ENCODE measurements around the gene CDH5. TPM values are rescaled to one million over a fixed set of nuclear protein-coding genes. Genes with fewer than 3 reads are reported as not detected.

Gene CDH5
- total and polyA plus RNA-seq, 2 donors = 7.5 to 12.0 TPM

- Histone ChIP-seq H3K27ac (ENCODE audit: low read depth in 1 of 2, low read length in 1 of 2) (no peak overlapping the region), H3K4me3 (ENCODE audit: low read length in 2 of 2) (no peak overlapping the region), H3K4me1 (ENCODE audit: control insufficient read depth in 2 of 2, insufficient read depth in 2 of 2, low read length in 2 of 2) (no peaks in the 10 kb centered on the region), H3K9me3 (ENCODE audit: control insufficient read depth in 2 of 2, insufficient read depth in 1 of 2, low read length in 1 of 2) (no peaks in the 10 kb centered on the region), H3K27me3 (ENCODE audit: control insufficient read depth in 2 of 2, insufficient read depth in 1 of 2, low read length in 1 of 2) (peaks cover 0 to 2% of the 10 kb centered on the region in 2 donors), H3K36me3 (ENCODE audit: control insufficient read depth in 2 of 2, insufficient read depth in 2 of 2, low read length in 1 of 2) (no peaks in the 10 kb centered on the region)
- WGBS = 94% methylated on average over 18 of the region's 18 CpGs
- no peak for DNase-seq (ENCODE audit: low read depth in 6 of 9, low spot score in 9 of 9)
Observed at GRCh38 chr16:66378741-66379570, 12.5 kb downstream of the CDH5 start.

- H3K36me3 ChIP-seq (ENCODE audit: control insufficient read depth in 2 of 2, insufficient read depth in 2 of 2, low read length in 1 of 2) = no peaks in the 10 kb centered on the region
- no peak overlapping the region for H3K27ac ChIP-seq (ENCODE audit: low read depth in 1 of 2, low read length in 1 of 2)
- no peak for DNase-seq (ENCODE audit: low read depth in 6 of 9, low spot score in 9 of 9)
- no peaks in the 10 kb centered on the region for H3K9me3 ChIP-seq (ENCODE audit: control insufficient read depth in 2 of 2, insufficient read depth in 1 of 2, low read length in 1 of 2)
- H3K4me3 ChIP-seq (ENCODE audit: low read length in 2 of 2) = no peak overlapping the region
- whole genome bisulfite sequencing = 92% methylated on average over 3 of the region's 3 CpGs
- no peaks in the 10 kb centered on the region for H3K27me3 ChIP-seq (ENCODE audit: control insufficient read depth in 2 of 2, insufficient read depth in 1 of 2, low read length in 1 of 2)
- no peaks in the 10 kb centered on the region for H3K4me1 ChIP-seq (ENCODE audit: control insufficient read depth in 2 of 2, insufficient read depth in 2 of 2, low read length in 2 of 2)
Observed at GRCh38 chr16:66379571-66379941, 13.1 kb downstream of the CDH5 start.

DNA sequence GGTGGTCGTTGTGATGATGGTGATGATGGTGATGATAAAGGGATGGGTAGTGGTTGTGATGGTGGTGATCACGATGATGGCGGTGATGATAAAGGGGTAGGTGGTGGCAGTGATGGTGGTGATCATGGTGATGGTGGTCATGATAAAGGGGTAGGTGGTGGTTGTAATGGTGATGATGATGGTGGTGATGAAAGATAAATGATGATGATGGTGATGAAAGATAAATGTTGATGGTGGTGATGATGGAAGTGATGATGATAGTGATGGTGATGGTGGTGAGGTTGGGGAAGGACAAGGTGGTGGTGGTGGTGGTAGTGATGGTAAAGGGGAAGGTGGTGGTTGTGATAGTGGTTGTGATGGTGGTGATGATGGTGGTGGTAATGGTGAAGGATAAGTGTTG, 13.9 kb downstream of the CDH5 start:
- no peaks in the 10 kb centered on the region for H3K4me1 ChIP-seq (ENCODE audit: control insufficient read depth in 2 of 2, insufficient read depth in 2 of 2, low read length in 2 of 2)
- H3K4me3 ChIP-seq (ENCODE audit: low read length in 2 of 2) = no peak overlapping the region
- H3K9me3 ChIP-seq (ENCODE audit: control insufficient read depth in 2 of 2, insufficient read depth in 1 of 2, low read length in 1 of 2) = no peaks in the 10 kb centered on the region
- WGBS = 60% methylated on average over 3 of the region's 3 CpGs
- no peaks in the 10 kb centered on the region for H3K36me3 ChIP-seq (ENCODE audit: control insufficient read depth in 2 of 2, insufficient read depth in 2 of 2, low read length in 1 of 2)
- no peak for DNase-seq (ENCODE audit: low read depth in 6 of 9, low spot score in 9 of 9)
- H3K27me3 ChIP-seq (ENCODE audit: control insufficient read depth in 2 of 2, insufficient read depth in 1 of 2, low read length in 1 of 2) = no peaks in the 10 kb centered on the region
- H3K27ac ChIP-seq (ENCODE audit: low read depth in 1 of 2, low read length in 1 of 2) = no peak overlapping the region

DNA sequence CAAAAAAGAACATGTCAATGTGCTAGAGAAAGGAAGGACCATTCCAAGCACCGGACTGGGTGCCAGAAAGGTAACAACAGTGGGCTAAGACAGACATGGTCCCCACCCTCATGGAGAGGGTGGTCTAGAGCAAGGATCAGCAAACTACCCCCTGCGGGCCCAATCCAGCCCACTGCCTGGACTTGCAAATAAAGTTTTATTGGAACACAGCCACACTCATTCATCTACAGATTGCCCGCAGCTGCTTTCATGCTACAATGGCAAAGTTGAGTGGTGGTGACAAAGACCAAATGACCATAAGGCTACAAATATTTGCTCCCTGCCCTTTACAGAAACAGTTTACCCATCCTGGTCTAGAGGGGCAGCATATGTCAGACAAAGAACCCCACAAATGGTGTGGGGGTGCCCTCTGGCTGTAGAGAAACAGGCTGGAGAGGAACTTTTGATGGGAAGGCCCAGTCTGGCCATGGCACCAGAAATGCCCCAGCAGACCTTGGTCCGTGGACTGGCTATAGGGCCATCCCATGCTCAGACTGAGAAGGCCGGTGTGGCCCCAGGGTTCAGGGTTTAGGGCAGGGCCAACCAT, 15.2 kb downstream of the CDH5 start:
- 57% methylated on average over 5 of the region's 5 CpGs for WGBS

GRCh38 chr16:66382171-66382965, 15.9 kb downstream of the CDH5 start:
- Histone ChIP-seq H3K9me3 (ENCODE audit: control insufficient read depth in 2 of 2, insufficient read depth in 1 of 2, low read length in 1 of 2) (no peaks in the 10 kb centered on the region), H3K4me1 (ENCODE audit: control insufficient read depth in 2 of 2, insufficient read depth in 2 of 2, low read length in 2 of 2) (no peaks in the 10 kb centered on the region), H3K27me3 (ENCODE audit: control insufficient read depth in 2 of 2, insufficient read depth in 1 of 2, low read length in 1 of 2) (no peaks in the 10 kb centered on the region), H3K4me3 (ENCODE audit: low read length in 2 of 2) (no peak overlapping the region), H3K36me3 (ENCODE audit: control insufficient read depth in 2 of 2, insufficient read depth in 2 of 2, low read length in 1 of 2) (no peaks in the 10 kb centered on the region), H3K27ac (ENCODE audit: low read depth in 1 of 2, low read length in 1 of 2) (peak overlapping the region in 1 of 2 donors; percentile 37)
- 94% methylated on average over 13 of the region's 13 CpGs for WGBS
- no peak for DNase-seq (ENCODE audit: low read depth in 6 of 9, low spot score in 9 of 9)

More for the DNA sequence above, 15.2 kb downstream of the CDH5 start:
- DNase-seq (ENCODE audit: low read depth in 6 of 9, low spot score in 9 of 9) = no peak
- Histone ChIP-seq H3K27ac (ENCODE audit: low read depth in 1 of 2, low read length in 1 of 2) (peak overlapping the region in 1 of 2 donors; percentile 37), H3K27me3 (ENCODE audit: control insufficient read depth in 2 of 2, insufficient read depth in 1 of 2, low read length in 1 of 2) (no peaks in the 10 kb centered on the region), H3K4me3 (ENCODE audit: low read length in 2 of 2) (no peak overlapping the region), H3K4me1 (ENCODE audit: control insufficient read depth in 2 of 2, insufficient read depth in 2 of 2, low read length in 2 of 2) (no peaks in the 10 kb centered on the region), H3K9me3 (ENCODE audit: control insufficient read depth in 2 of 2, insufficient read depth in 1 of 2, low read length in 1 of 2) (no peaks in the 10 kb centered on the region), H3K36me3 (ENCODE audit: control insufficient read depth in 2 of 2, insufficient read depth in 2 of 2, low read length in 1 of 2) (no peaks in the 10 kb centered on the region)

GRCh38 chr16:66382966-66383299, 16.4 kb downstream of the CDH5 start:
- H3K9me3 ChIP-seq (ENCODE audit: control insufficient read depth in 2 of 2, insufficient read depth in 1 of 2, low read length in 1 of 2) = no peaks in the 10 kb centered on the region
- H3K4me3 ChIP-seq (ENCODE audit: low read length in 2 of 2) = no peak overlapping the region
- H3K27ac ChIP-seq (ENCODE audit: low read depth in 1 of 2, low read length in 1 of 2) = peak overlapping the region in 1 of 2 donors; percentile 26
- no peaks in the 10 kb centered on the region for H3K27me3 ChIP-seq (ENCODE audit: control insufficient read depth in 2 of 2, insufficient read depth in 1 of 2, low read length in 1 of 2)
- WGBS = 87% methylated on average over 3 of the region's 3 CpGs
- no peaks in the 10 kb centered on the region for H3K36me3 ChIP-seq (ENCODE audit: control insufficient read depth in 2 of 2, insufficient read depth in 2 of 2, low read length in 1 of 2)
- DNase-seq (ENCODE audit: low read depth in 6 of 9, low spot score in 9 of 9) = no peak
- no peaks in the 10 kb centered on the region for H3K4me1 ChIP-seq (ENCODE audit: control insufficient read depth in 2 of 2, insufficient read depth in 2 of 2, low read length in 2 of 2)

DNA sequence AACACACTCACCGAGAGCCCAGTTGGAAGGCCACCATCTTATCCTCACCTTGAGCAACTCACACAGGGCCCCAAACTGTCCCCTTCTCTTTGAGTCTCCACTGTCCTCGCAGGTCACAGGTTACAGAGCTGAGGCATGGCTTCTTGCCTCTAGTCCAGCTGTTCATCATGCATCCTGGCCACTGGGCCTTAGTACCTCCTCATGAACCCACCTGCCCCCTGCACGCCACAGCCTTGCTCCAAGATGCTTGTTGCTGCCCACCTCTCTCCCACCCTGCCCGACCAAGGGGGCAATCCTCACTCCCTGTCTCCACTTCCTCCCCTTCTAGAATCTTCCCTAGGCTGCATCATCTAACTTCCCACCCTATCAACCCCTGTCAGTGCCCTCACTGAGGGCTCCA, 17.1 kb downstream of the CDH5 start:
- no peaks in the 10 kb centered on the region for H3K27me3 ChIP-seq (ENCODE audit: control insufficient read depth in 2 of 2, insufficient read depth in 1 of 2, low read length in 1 of 2)
- no peak overlapping the region for H3K27ac ChIP-seq (ENCODE audit: low read depth in 1 of 2, low read length in 1 of 2)
- no peak overlapping the region for H3K4me3 ChIP-seq (ENCODE audit: low read length in 2 of 2)
- no peak for DNase-seq (ENCODE audit: low read depth in 6 of 9, low spot score in 9 of 9)
- 96% methylated on average over 4 of the region's 4 CpGs for WGBS
- H3K36me3 ChIP-seq (ENCODE audit: control insufficient read depth in 2 of 2, insufficient read depth in 2 of 2, low read length in 1 of 2) = no peaks in the 10 kb centered on the region
- no peaks in the 10 kb centered on the region for H3K4me1 ChIP-seq (ENCODE audit: control insufficient read depth in 2 of 2, insufficient read depth in 2 of 2, low read length in 2 of 2)
- H3K9me3 ChIP-seq (ENCODE audit: control insufficient read depth in 2 of 2, insufficient read depth in 1 of 2, low read length in 1 of 2) = no peaks in the 10 kb centered on the region

- 96% methylated on average over 4 of the region's 4 CpGs for WGBS
- H3K4me1 ChIP-seq (ENCODE audit: control insufficient read depth in 2 of 2, insufficient read depth in 2 of 2, low read length in 2 of 2) = no peaks in the 10 kb centered on the region
- DNase-seq (ENCODE audit: low read depth in 6 of 9, low spot score in 9 of 9) = no peak
- H3K9me3 ChIP-seq (ENCODE audit: control insufficient read depth in 2 of 2, insufficient read depth in 1 of 2, low read length in 1 of 2) = no peaks in the 10 kb centered on the region
- no peak overlapping the region for H3K4me3 ChIP-seq (ENCODE audit: low read length in 2 of 2)
- H3K27me3 ChIP-seq (ENCODE audit: control insufficient read depth in 2 of 2, insufficient read depth in 1 of 2, low read length in 1 of 2) = no peaks in the 10 kb centered on the region
- H3K27ac ChIP-seq (ENCODE audit: low read depth in 1 of 2, low read length in 1 of 2) = no peak overlapping the region
- H3K36me3 ChIP-seq (ENCODE audit: control insufficient read depth in 2 of 2, insufficient read depth in 2 of 2, low read length in 1 of 2) = no peaks in the 10 kb centered on the region
Observed at GRCh38 chr16:66385415-66385814, 18.9 kb downstream of the CDH5 start.

All from thymus (tissue), 11 donors.